Peyer's patch (tissue), 4 donors: ENCODE measurements around the gene MRPL34. TPM values are rescaled to one million over a fixed set of nuclear protein-coding genes. Genes with fewer than 3 reads are reported as not detected.

Experiments used
- DNase-seq, 3 donors: peaks; one replicate each; pipeline ENCODE4 v3.0.0-alpha.2; 2017 to 2019
- H3K27ac ChIP-seq, 4 donors: fragments of 200-600 bp; sonication (generic); one replicate each; pipeline ENCODE4 v1.5.1; 2016 to 2019
- H3K27me3 ChIP-seq, 2 donors: fragments of 200-600 bp; sonication (generic); one replicate each; pipeline ENCODE4 v1.5.1; 2019
- H3K36me3 ChIP-seq, 3 donors: fragments of 200-600 bp; sonication (generic); one replicate each; pipeline ENCODE4 v1.5.1; 2016 to 2019
- H3K4me1 ChIP-seq, 4 donors: fragments of 200-600 bp; sonication (generic); one replicate each; pipeline ENCODE4 v1.5.1; 2016 to 2019
- H3K4me3 ChIP-seq, 4 donors: fragments of 200-600 bp; sonication (generic); 1 replicate in 3 of 4; 2 replicates in 1 of 4; pipeline ENCODE4 v1.5.1; 2016 to 2019; ENCODE audit warnings: mild to moderate bottlenecking in 1 of 4
- H3K9me3 ChIP-seq, 4 donors: fragments of 200-600 bp; sonication (generic); one replicate each; pipeline ENCODE4 v1.5.1; 2016 to 2019; ENCODE audit warnings: mild to moderate bottlenecking in 1 of 4
- CTCF ChIP-seq, 6 experiments: fragments of 450-650 bp in 4 of 6; fragments of 200-600 bp in 2 of 6; sonication (generic) in 1 of 6; IDR thresholded peaks; one replicate each; pipeline ENCODE4 v1.5.1; 2017 to 2019; ENCODE audit warnings: antibody characterized with exemption in 6 of 6, mild to moderate bottlenecking in 3 of 6, moderate library complexity in 1 of 6
- POLR2A ChIP-seq, 2 donors: fragments of 450-650 bp; IDR thresholded peaks; one replicate each; pipeline ENCODE4 v1.5.1; 2017; ENCODE audit warnings: antibody characterized with exemption in 2 of 2, mild to moderate bottlenecking in 2 of 2, moderate library complexity in 2 of 2
- total RNA-seq, 4 donors: library from RNA; depleted of rRNA; stranded (reverse); fragments of >200 nt; gene quantifications; one replicate each; pipeline ENCODE4 v1.1.0, GENCODE V29; 2016

The MRPL34 gene
- total RNA-seq, 4 donors from 2014 or later: 76.7 to 202 (median 196) TPM

GRCh38 chr19:17304386-17305215 lies 1.1 kb upstream of the MRPL34 start:
- no peaks in the 10 kb centered on the region for H3K27me3 ChIP-seq
- peaks cover 0 to 7% (median 0%) of the 10 kb centered on the region in 3 donors for H3K36me3 ChIP-seq
- peak in 1 of 3 donors; percentile 38 for DNase-seq
- no peak overlapping the region for H3K4me3 ChIP-seq
- peaks cover 0 to 47% (median 7%) of the 10 kb centered on the region in 4 donors for H3K4me1 ChIP-seq
- TF ChIP-seq POLR2A (IDR thresholded peaks at IDR 0.05) (no peak), CTCF (IDR thresholded peaks at IDR 0.05) (no peak)
- no peaks in the 10 kb centered on the region for H3K9me3 ChIP-seq
- peak overlapping the region; percentile 18 to 96 (median 93) for H3K27ac ChIP-seq

DNA sequence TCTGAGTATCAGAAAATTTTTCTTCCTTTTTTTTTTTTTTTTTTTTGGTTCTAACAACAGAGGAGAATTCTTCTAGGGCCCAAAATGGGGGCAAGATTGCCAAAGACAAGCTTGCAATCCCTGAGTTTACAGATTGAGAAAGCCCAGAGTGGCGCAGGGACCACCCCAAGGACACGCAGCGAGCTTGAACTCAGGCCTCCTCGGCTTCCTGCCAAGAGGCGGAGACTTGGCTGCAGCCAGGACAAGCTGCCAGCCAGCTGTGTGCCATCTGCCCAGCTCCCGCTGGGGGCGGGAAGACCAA lies 506 bp upstream of the MRPL34 start:
- TF ChIP-seq CTCF (IDR thresholded peaks at IDR 0.05): no peak
- TF ChIP-seq POLR2A (IDR thresholded peaks at IDR 0.05): no peak
- peak overlapping the region; percentile 18 to 96 (median 93) for H3K27ac ChIP-seq

GRCh38 chr19:17306285-17306714 lies 628 bp downstream of the MRPL34 start:
- DNase-seq: no peak
- TF ChIP-seq CTCF (IDR thresholded peaks at IDR 0.05) (no peak), POLR2A (IDR thresholded peaks at IDR 0.05) (no peak)
- Histone ChIP-seq H3K27me3 (no peaks in the 10 kb centered on the region), H3K4me1 (peaks cover 0 to 62% (median 16%) of the 10 kb centered on the region in 4 donors), H3K27ac (peak overlapping the region; percentile 81 to 96 (median 93)), H3K36me3 (no peaks in the 10 kb centered on the region), H3K9me3 (no peaks in the 10 kb centered on the region), H3K4me3 (peak overlapping the region; percentile 53 to 86 (median 74))

More for the DNA sequence above, 506 bp upstream of the MRPL34 start:
- H3K9me3 ChIP-seq: no peaks in the 10 kb centered on the region
- peaks cover 0 to 7% (median 0%) of the 10 kb centered on the region in 3 donors for H3K36me3 ChIP-seq
- H3K4me1 ChIP-seq: peaks cover 0 to 51% (median 9%) of the 10 kb centered on the region in 4 donors
- DNase-seq: no peak
- H3K4me3 ChIP-seq: peak overlapping the region; percentile 53 to 86 (median 74)
- H3K27me3 ChIP-seq: no peaks in the 10 kb centered on the region

DNA sequence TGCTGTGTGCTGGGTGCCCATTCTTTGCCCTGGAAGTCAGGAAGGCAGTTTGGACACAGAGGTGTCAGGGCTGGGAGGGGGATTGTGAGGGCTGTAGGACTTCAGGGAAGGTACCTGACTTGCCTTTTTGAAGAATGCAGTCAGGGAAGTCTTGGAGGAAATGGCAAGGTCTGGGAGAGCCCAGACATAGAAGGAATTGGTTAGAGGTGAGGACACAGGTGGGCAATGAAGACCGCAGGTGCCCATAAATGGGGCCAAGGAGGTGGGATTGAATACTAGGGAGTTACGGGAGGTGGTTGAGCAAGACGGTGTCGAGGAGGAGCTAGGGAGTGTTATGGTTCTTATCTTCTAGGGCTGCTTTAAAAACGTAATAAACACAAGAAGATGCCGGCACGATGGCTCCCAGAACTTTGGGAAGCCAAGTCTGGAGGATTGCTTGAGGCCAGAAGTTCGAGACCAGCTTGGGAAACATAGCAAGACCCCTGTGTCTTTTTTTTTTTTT lies 2.3 kb downstream of the MRPL34 start:
- no peak for DNase-seq
- no peak for TF ChIP-seq CTCF (IDR thresholded peaks at IDR 0.05)
- Histone ChIP-seq H3K27me3 (no peaks in the 10 kb centered on the region), H3K36me3 (peaks cover 0 to 13% (median 0%) of the 10 kb centered on the region in 3 donors), H3K4me3 (no peak overlapping the region), H3K9me3 (no peaks in the 10 kb centered on the region), H3K4me1 (peaks cover 0 to 65% (median 17%) of the 10 kb centered on the region in 4 donors), H3K27ac (no peak overlapping the region)

DNA sequence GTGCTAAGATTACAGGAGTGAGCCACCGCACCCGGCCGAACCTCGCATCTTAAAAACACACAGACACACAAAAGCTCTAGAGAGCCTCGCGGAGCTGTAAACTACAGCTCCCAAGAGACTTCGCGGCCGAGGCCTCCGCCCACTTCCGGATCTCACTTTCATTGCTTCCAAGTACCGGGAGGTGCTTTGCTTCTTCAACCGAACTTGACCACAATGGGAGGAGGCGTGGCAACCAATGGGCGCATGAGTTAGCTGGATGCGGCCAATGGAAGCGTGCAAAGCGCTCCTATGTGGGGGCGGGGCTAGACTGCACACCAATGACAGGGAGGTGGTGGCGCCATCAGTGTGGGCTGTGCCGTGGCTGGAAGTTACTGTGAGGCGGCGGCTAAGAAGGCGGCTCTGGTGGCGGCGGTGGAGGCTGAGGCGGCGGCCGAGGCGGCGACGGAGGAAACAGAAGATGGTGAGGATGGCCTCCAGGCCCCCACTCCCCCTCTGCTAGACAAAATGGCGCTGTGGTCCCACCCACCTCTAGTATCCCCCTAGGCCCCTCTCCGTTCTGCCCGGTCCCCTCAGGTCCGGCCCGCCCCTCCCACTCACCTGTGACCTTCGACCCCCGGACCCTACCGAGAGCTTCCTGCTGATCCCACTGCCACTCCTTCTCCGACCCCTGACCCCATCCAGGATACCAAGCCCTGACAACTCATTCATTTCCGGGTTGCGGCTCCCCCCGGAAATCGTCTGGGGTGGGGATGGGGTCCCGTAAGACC lies 3.7 kb downstream of the MRPL34 start, which contains the start of gene DDA1:
DDA1 (plus strand) TSS at position 366 of the 767 bp plus-strand sequence; CDS start at position 458, 92 bp downstream.
- H3K27ac ChIP-seq: peak within 1 kb of the TSS; percentile 78 to 88 (median 80)
- no peak for TF ChIP-seq CTCF (IDR thresholded peaks at IDR 0.05)
- TF ChIP-seq POLR2A (IDR thresholded peaks at IDR 0.05): peak; percentile 56 to 86
- H3K27me3 ChIP-seq: no peaks in the 10 kb centered on the region
- peak; percentile 97 to 100 (median 100) for DNase-seq
- peak within 1 kb of the TSS; percentile 78 to 94 (median 87) for H3K4me3 ChIP-seq
- H3K9me3 ChIP-seq: no peaks in the 10 kb centered on the region
- H3K4me1 ChIP-seq: peaks cover 0 to 53% (median 15%) of the 10 kb centered on the region in 4 donors
- peaks cover 0 to 22% (median 0%) of the 10 kb centered on the region in 3 donors for H3K36me3 ChIP-seq
